Activated CD8-positive, alpha-beta memory T cell treated with anti-CD3 and anti-CD28 coated beads, Interleukin-2, amount 50 U/mL, for 24 hours (primary cell): Measurements from ENCODE around the gene ACD.
A peak's percentile ranks its signal among the peaks of the same experiment; 100 is the strongest.
"Not testable (repeated sequence)": the region's sequence is repeated elsewhere in the genome, so short reads cannot be mapped to it uniquely, and the experiment has no call there.

Source experiments
- DNase-seq: peaks from one replicate; pipeline ENCODE4 v3.0.0-alpha.2; 2020; ENCODE audit errors: extremely low read depth

ACD gene

GRCh38 chr16:67659675-67660563 is at the start of gene ACD:
Gene ACD, minus strand, starts transcription at chr16:67660260. Its CDS starts 40 bp downstream, at chr16:67660220.
- DNase-seq: peak; percentile 76

- DNase-seq: no peak
These were observed 49.0 kb upstream of the ACD start for GRCh38 chr16:67709050-67709449.

DNA sequence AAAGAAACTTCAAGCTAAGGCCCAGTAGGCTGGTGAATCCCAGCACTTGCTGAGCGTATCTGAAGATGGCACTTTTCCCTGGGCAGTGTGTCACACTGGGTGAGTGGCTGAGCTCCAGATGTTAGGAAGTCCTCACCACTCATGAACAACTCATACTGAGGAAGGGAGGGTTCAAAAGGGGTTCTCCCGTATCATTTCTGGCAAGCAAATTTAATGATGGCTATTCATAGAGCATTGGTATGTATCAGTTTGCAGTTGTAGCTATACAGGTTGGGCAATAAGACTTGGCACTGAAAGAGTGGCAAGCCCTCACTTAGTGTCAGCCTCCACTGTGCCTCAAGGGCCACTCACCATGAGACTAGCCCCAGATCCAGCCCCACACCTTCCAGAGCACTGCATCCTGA is 48.3 kb upstream of the ACD start:
- no peak for DNase-seq

- no peak for DNase-seq
These were observed 47.7 kb upstream of the ACD start for GRCh38 chr16:67707790-67708189.

- DNase-seq: no peak
These were observed 47.1 kb upstream of the ACD start for GRCh38 chr16:67707210-67707609.

DNA sequence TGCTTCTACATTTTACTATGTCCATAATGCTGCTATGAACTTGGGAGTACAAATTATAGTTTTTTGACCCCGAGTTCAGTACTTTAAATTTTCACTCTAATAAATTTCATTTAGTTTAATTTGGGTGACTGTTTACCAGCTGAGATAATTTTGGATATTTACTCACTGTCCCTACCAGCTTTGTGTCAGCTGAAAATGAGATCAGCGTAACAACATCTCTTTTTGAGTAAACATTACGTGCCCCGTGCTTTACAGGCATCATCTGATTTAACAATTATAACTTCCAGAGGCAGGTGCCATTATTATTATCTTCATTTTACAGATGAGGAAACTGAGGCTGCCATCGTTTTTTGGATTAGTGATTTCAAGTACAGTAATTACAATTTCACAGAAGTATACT is 44.0 kb upstream of the ACD start:
- no peak for DNase-seq

- no peak for DNase-seq
These were observed 43.6 kb upstream of the ACD start for GRCh38 chr16:67703626-67704025.

- no peak for DNase-seq
These were observed 42.1 kb upstream of the ACD start for GRCh38 chr16:67702130-67702529.

- DNase-seq: no peak
These were observed 41.4 kb upstream of the ACD start for GRCh38 chr16:67701420-67701819.

DNA sequence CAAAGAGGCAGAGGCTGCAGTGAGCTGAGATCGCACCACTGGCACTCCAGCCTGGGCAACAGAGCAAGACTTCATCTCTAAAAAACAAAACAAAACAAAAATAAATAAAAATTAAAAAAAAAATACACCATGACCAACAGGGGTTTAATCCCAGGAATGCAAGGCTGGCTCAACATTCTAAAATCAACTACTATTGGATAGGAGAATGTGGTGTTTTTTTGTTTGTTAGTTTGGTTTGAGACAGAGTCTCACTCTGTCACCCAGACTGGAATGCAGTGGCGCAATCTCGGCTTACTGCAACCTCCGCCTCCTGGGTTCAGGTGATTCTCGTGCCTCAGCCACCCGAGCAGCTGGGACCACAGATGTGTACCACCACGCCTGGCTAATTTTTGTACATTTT is 39.2 kb upstream of the ACD start:
- DNase-seq: no peak

DNA sequence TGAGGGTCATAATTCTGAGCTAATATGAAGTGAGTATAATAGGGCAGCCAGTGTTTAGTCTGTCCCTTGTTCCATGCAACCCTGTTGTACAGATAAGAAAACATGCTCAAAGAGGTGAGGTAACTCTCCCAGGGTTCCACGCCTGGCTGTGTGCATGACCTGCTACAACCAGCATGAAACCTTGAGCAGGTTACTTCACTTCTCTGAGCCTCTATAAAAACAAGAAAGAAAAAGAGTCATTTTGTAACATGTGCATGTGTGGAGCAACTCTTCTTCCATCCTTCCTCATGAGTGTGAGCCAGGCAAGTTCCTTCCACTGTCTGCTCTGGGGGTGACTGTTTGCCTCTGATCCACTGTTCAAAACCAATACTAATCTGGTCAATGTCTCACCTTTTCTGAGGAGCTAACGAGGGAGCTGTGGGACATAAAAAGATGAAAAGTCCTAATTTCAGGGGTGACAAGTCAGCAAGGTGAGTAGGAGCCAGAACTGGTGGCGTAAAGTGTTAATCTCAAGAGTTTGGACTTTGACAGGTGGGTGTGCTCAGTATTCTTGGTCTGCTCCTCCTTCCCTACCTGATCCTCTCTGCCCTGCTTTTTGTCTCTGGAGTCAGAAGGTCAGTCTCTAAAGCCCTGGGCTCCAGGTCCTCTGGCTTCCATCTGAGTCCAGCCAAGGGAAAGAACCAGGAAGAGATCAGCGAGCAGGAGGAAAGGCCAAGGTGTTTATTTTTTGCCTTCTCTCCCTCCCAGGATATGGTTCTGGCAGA is 37.5 kb upstream of the ACD start:
- DNase-seq: no peak

- DNase-seq: no peak
These were observed 34.6 kb upstream of the ACD start for GRCh38 chr16:67694611-67695010.

GRCh38 chr16:67693517-67694285 is 33.6 kb upstream of the ACD start:
- not testable (repeated sequence) for DNase-seq

DNA sequence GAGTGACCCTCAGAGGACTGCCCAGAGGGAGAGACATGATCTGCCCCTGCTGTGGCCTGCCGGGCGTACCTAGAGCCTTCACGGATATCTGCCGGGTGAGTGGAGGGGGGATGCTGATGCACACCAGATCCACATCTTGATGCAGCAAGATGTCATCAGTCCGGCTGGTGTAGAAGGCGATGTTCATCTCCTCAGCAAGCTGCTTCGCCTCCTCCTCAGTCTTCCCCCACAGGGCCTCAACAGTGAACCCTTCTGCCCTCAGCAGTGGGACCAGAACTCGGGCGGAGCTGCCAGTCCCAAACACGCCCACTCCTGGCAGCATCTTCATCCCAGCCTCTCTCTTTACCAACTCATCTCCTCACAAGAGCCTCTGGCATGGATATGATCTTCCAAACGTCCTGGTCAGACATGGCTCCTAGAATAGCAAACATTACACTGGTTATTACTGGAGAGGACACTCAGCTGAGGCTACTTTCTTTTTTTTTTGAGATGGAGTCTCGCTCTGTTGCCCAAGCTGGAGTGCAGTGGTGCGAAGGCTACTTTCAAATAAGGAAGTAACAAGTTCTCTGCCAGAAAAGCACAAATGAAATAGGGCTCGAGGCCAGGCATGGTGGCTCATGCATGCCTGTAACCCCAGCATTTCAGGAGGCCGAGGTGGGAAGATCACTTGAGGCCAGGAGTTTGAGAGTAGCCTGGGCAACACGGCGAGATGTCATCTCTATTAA is 25.5 kb upstream of the ACD start:
- DNase-seq: no peak

DNA sequence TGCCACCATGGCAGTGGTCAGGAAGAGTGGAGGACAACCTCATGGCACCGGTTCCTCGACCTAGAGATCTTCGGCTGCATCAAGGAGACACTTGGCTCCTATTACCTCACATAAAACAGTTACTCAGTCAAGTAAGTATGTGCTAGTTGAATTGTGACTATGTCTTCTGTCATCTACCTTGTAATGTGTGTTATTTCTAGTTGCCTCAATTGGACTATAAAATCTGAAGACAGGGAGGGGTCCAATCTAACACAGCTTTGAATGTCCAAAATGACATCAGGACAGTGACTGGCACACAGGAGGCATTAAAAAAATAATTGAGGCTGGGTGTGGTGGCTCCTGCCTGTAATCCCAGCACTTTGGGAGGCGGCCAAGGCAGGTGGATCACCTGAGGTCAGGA is 23.7 kb upstream of the ACD start:
- no peak for DNase-seq

DNA sequence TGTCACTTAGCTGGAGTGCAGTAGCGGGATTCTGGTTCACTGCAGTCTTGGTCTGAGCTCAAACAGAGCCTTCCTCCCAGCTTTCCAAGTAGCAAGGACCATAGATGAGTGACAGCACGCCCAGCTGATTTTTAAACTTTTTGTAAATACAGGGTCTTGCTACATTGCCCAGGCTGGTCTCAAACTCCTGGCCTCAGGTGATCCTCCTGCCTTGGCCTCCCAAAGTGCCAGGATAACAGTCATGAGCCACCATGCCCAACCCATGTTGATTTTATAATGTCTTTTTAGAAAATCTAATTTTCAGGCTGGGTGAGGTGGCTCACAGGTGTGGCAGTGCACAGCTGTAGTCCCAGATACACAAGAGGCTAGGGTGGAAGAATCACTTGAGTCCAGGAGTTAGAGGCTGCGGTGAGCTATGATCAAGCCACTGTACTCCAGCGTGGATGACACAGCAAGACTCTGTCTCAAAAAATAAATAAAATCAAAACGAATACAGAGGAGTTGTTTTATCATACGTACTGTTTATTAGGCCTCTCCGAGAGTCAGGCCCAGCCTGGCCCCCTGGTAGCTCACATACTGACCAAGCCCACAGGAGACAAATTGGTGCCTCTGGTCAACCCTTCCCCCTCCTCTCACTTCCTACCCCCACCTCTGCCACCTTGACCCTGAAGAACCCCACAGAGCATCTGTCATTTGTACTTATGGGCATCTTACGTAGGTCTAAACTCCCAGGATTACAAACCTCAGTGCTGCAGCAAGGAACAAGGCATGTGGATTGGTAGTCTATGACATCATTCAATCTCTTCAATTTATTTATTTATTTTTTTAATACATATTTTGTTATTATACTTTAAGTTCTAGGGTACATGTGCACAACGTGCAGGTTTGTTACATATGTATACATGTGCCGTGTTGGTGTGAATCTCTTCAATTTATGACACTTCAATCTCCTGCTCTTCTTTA is 20.2 kb upstream of the ACD start:
- DNase-seq: no peak

DNA sequence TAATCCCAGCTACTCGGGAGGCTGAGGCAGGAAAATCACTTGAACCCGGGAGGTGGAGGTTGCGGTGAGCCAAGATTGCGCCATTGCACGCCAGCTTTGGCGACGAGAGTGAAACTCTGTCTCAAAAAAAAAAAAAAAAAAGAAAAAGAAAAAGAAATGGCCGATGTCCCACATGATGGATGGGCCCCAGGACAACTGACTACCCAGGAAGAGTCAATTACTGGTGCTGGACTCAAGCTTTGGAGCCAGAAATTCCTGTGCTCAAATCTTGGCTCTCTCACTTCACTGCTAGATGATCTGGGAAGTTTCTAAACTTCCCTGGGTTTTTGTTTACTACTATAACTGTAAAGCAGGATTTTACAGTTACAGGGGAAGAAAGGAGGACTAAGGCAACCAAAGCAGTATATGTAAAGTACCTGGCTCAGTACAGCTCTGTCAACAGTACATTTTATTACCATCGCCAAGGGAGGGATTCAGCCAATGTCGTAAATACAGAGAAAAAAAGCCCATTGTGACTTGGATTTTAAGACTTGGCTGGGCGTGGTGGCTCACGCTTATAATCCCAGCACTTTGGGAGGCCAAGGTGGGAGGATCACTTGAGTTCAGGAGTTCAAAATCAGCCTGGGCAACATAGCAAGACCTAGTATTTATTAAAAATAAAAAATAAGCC is 18.4 kb upstream of the ACD start:
- no peak for DNase-seq

DNA sequence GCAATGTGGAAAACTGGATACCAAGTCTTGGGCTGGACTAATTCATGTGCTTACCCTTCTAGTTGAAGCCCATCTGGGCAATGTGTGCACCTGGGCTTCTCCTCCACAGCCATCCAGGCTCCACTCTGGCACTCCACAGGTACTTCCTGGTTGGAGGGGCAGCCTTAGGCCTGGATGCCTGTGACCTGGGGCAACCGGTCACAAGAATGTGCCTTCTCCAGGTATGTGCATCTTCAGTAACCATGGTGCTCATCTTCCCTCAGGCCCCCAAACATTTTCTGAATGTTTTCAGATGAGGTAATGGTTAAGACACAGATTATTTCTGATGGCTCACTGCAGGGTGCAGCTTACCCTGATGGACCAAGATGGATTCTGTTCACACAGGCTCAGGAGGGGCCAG is 17.7 kb upstream of the ACD start:
- no peak for DNase-seq

DNA sequence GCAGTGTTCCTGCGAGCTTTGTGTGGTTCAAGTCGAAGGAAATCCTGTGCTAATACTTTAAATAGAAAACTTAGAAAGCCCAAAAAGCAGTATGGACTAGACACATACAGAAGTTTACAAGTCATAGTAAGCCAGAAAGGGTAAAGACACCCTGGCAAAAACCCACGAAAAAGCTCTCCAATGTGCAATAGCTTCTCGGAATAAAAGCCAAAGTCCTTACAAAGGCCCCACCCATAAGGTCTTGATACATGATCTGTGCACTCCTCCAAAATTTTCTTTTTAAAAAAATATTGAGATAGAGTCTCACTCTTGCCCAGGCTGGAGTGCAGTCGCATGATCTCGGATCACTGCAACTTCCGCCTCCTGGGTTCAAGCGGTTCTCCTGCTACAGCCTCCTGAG is 16.9 kb upstream of the ACD start:
- no peak for DNase-seq

- DNase-seq: no peak
These were observed 16.5 kb upstream of the ACD start for GRCh38 chr16:67676516-67676915.
